GM19452 (cell line): Measurements from ENCODE around the gene ABL2.
A peak's percentile ranks its signal among the peaks of the same experiment; 100 is the strongest.
"Not testable (repeated sequence)": the region's sequence is repeated elsewhere in the genome, so short reads cannot be mapped to it uniquely, and the experiment has no call there.

Experiments used
- ATAC-seq: cut with Tn5 transposase; IDR thresholded peaks from one replicate; pipeline ENCODE4 v1.9.1; 2021; ENCODE audit not compliant: unreplicated experiment

ABL2 gene

GRCh38 chr1:179141592-179142251, 87.8 kb downstream of the ABL2 start:
- no peak for ATAC-seq

GRCh38 chr1:179138755-179139154, 90.7 kb downstream of the ABL2 start:
- ATAC-seq = not testable (repeated sequence)

GRCh38 chr1:179137617-179138255, 91.7 kb downstream of the ABL2 start:
- ATAC-seq = no peak

GRCh38 chr1:179135707-179136106, 93.8 kb downstream of the ABL2 start:
- ATAC-seq = not testable (repeated sequence)

GRCh38 chr1:179135168-179135567, 94.3 kb downstream of the ABL2 start:
- not testable (repeated sequence) for ATAC-seq

GRCh38 chr1:179129702-179130473, 99.6 kb downstream of the ABL2 start:
- ATAC-seq = peak; percentile 96

- ATAC-seq = no peak
Observed at GRCh38 chr1:179128520-179128919, 101.0 kb downstream of the ABL2 start.

- ATAC-seq = no peak
Observed at GRCh38 chr1:179127163-179127895, 102.1 kb downstream of the ABL2 start.

- no peak for ATAC-seq
Observed at GRCh38 chr1:179126338-179127060, 103.0 kb downstream of the ABL2 start.

GRCh38 chr1:179124873-179125272, 104.6 kb downstream of the ABL2 start:
- ATAC-seq = no peak

- no peak for ATAC-seq
Observed at GRCh38 chr1:179121159-179121938, 108.1 kb downstream of the ABL2 start.

- ATAC-seq = no peak
Observed at GRCh38 chr1:179120736-179121135, 108.7 kb downstream of the ABL2 start.

GRCh38 chr1:179119513-179119912, 110.0 kb downstream of the ABL2 start:
- no peak for ATAC-seq

GRCh38 chr1:179115181-179115580, 114.3 kb downstream of the ABL2 start:
- no peak for ATAC-seq

- no peak for ATAC-seq
Observed at GRCh38 chr1:179108644-179109043, 120.8 kb downstream of the ABL2 start.

GRCh38 chr1:179107706-179108629, 121.5 kb downstream of the ABL2 start:
- no peak for ATAC-seq

GRCh38 chr1:179105393-179105792, 124.1 kb downstream of the ABL2 start:
- no peak for ATAC-seq

- ATAC-seq = no peak
Observed at GRCh38 chr1:179104611-179105250, 124.7 kb downstream of the ABL2 start.
